HUES64 (cell line): Measurements from ENCODE around the gene MT1A.

ENCODE experiments used
- H3K27ac ChIP-seq: 2 replicates; pipeline ENCODE4 v1.7.0; 2013; ENCODE audit warnings: low read depth, low read length, inconsistent platforms
- H3K27me3 ChIP-seq: 2 replicates; pipeline ENCODE4 v1.6.1; 2013; ENCODE audit warnings: mild to moderate bottlenecking, low read length; ENCODE audit not compliant: insufficient read depth
- H3K36me3 ChIP-seq: 2 replicates; pipeline ENCODE4 v1.6.1; 2013; ENCODE audit warnings: mild to moderate bottlenecking, low read length; ENCODE audit not compliant: insufficient read depth
- H3K4me1 ChIP-seq: 2 replicates; pipeline ENCODE4 v1.6.1; 2013; ENCODE audit warnings: mild to moderate bottlenecking, low read length, moderate library complexity; ENCODE audit not compliant: insufficient read depth
- H3K4me3 ChIP-seq: 2 replicates; pipeline ENCODE4 v1.5.1; 2013; ENCODE audit warnings: mild to moderate bottlenecking, low read length, moderate library complexity
- H3K9ac ChIP-seq: 2 replicates; pipeline ENCODE4 v1.6.1; 2013; ENCODE audit warnings: mild to moderate bottlenecking, low read depth, low read length
- H3K9me3 ChIP-seq: 2 replicates; pipeline ENCODE4 v1.6.1; 2013; ENCODE audit warnings: low read depth, low read length; ENCODE audit not compliant: insufficient read depth
- WGBS: fragments of 150-250, 120-280 bp; methylation state at CpG from one replicate; pipeline ENCODE4 v1.1.7; 2013; ENCODE audit warnings: missing lambda C conversion rate; 5-methylcytosine and 5-hydroxymethylcytosine counted together

Gene MT1A

GRCh38 chr16:56645838-56646237, 7.4 kb downstream of the MT1A start:
- no peak overlapping the region for H3K9ac ChIP-seq
- H3K4me1 ChIP-seq = no peaks in the 10 kb centered on the region; the same call in 1 of the 2 replicates
- H3K27me3 ChIP-seq = peaks cover 100% of the 10 kb centered on the region
- no peaks in the 10 kb centered on the region for H3K9me3 ChIP-seq
- WGBS = 0% methylated on average over 1 of the region's 1 CpG
- no peak overlapping the region for H3K27ac ChIP-seq
- H3K36me3 ChIP-seq = no peaks in the 10 kb centered on the region
- H3K4me3 ChIP-seq = no peak overlapping the region

GRCh38 chr16:56647641-56648431, 9.4 kb downstream of the MT1A start:
- Histone ChIP-seq H3K4me1 (no peaks in the 10 kb centered on the region; the same call in 1 of the 2 replicates), H3K27ac (no peak overlapping the region), H3K27me3 (peaks cover 100% of the 10 kb centered on the region), H3K36me3 (no peaks in the 10 kb centered on the region), H3K9me3 (no peaks in the 10 kb centered on the region), H3K9ac (no peak overlapping the region), H3K4me3 (peak overlapping the region; percentile 18; the same call in 1 of the 2 replicates)
- WGBS = 62% methylated on average over 33 of the region's 33 CpGs

GRCh38 chr16:56649271-56649670, 10.8 kb downstream of the MT1A start:
- no peaks in the 10 kb centered on the region for H3K4me1 ChIP-seq
- no peak overlapping the region for H3K27ac ChIP-seq
- H3K9ac ChIP-seq = no peak overlapping the region
- WGBS = 95% methylated on average over 2 of the region's 2 CpGs
- H3K36me3 ChIP-seq = no peaks in the 10 kb centered on the region
- peaks cover 95% of the 10 kb centered on the region for H3K27me3 ChIP-seq
- no peaks in the 10 kb centered on the region for H3K9me3 ChIP-seq
- no peak overlapping the region for H3K4me3 ChIP-seq

GRCh38 chr16:56649820-56650219, 11.4 kb downstream of the MT1A start:
- 86% methylated on average over 1 of the region's 3 CpGs for WGBS
- peaks cover 90% of the 10 kb centered on the region for H3K27me3 ChIP-seq
- H3K9me3 ChIP-seq = no peaks in the 10 kb centered on the region
- H3K9ac ChIP-seq = no peak overlapping the region
- H3K4me3 ChIP-seq = no peak overlapping the region
- no peaks in the 10 kb centered on the region for H3K36me3 ChIP-seq
- no peak overlapping the region for H3K27ac ChIP-seq
- H3K4me1 ChIP-seq = no peaks in the 10 kb centered on the region

GRCh38 chr16:56651586-56651985, 13.1 kb downstream of the MT1A start, which contains the start of gene MT1B:
TSS of gene MT1B (plus strand) at chr16:56651886. CDS start at chr16:56651954, 68 bp downstream.
- Histone ChIP-seq H3K4me3 (no peak within 1 kb of the TSS), H3K9me3 (no peaks in the 10 kb centered on the region), H3K9ac (no peak within 1 kb of the TSS), H3K4me1 (no peaks in the 10 kb centered on the region), H3K36me3 (no peaks in the 10 kb centered on the region), H3K27ac (no peak within 1 kb of the TSS), H3K27me3 (peaks cover 90% of the 10 kb centered on the region)
- WGBS = 77% methylated on average over 7 of the region's 7 CpGs

- WGBS = 88% methylated on average over 1 of the region's 1 CpG
- no peaks in the 10 kb centered on the region for H3K9me3 ChIP-seq
- H3K36me3 ChIP-seq = no peaks in the 10 kb centered on the region
- no peaks in the 10 kb centered on the region for H3K4me1 ChIP-seq
- no peak overlapping the region for H3K4me3 ChIP-seq
- no peak overlapping the region for H3K27ac ChIP-seq
- H3K9ac ChIP-seq = no peak overlapping the region
- H3K27me3 ChIP-seq = peaks cover 90% of the 10 kb centered on the region
Measured at GRCh38 chr16:56652600-56652999, 14.1 kb downstream of the MT1A start.

GRCh38 chr16:56653218-56653617, 14.8 kb downstream of the MT1A start:
- H3K36me3 ChIP-seq = no peaks in the 10 kb centered on the region
- no peak overlapping the region for H3K4me3 ChIP-seq
- no peak overlapping the region for H3K9ac ChIP-seq
- H3K27ac ChIP-seq = no peak overlapping the region
- peaks cover 3% of the 10 kb centered on the region; the same call in 1 of the 2 replicates for H3K4me1 ChIP-seq
- WGBS = 89% methylated on average over 7 of the region's 7 CpGs
- H3K9me3 ChIP-seq = no peaks in the 10 kb centered on the region
- peaks cover 90% of the 10 kb centered on the region for H3K27me3 ChIP-seq

- peak within 1 kb of the TSS; percentile 70; the same call in 1 of the 2 replicates for H3K27ac ChIP-seq
- WGBS = 1% methylated on average over 46 of the region's 46 CpGs
- H3K4me1 ChIP-seq = peaks cover 13% of the 10 kb centered on the region; the same call in 1 of the 2 replicates
- H3K9ac ChIP-seq = no peak within 1 kb of the TSS; the same call in 1 of the 2 replicates
- peaks cover 90% of the 10 kb centered on the region for H3K27me3 ChIP-seq
- no peaks in the 10 kb centered on the region for H3K9me3 ChIP-seq
- H3K36me3 ChIP-seq = no peaks in the 10 kb centered on the region
- H3K4me3 ChIP-seq = peak within 1 kb of the TSS; percentile 64
Measured at GRCh38 chr16:56657555-56658326, 19.3 kb downstream of the MT1A start, which contains the start of gene MT1F. TSS of gene MT1F (plus strand) at chr16:56657959. CDS start at chr16:56658059, 100 bp downstream.

GRCh38 chr16:56658327-56658875, 19.9 kb downstream of the MT1A start:
- 33% methylated on average over 10 of the region's 10 CpGs for WGBS
- Histone ChIP-seq H3K4me1 (peaks cover 13% of the 10 kb centered on the region; the same call in 1 of the 2 replicates), H3K27ac (no peak overlapping the region), H3K9ac (no peak overlapping the region; the same call in 1 of the 2 replicates), H3K27me3 (peaks cover 90% of the 10 kb centered on the region), H3K9me3 (no peaks in the 10 kb centered on the region), H3K36me3 (no peaks in the 10 kb centered on the region), H3K4me3 (peak overlapping the region; percentile 64)

- H3K27me3 ChIP-seq = peaks cover 100% of the 10 kb centered on the region
- H3K27ac ChIP-seq = no peak overlapping the region
- H3K9ac ChIP-seq = no peak overlapping the region
- H3K4me1 ChIP-seq = peaks cover 13% of the 10 kb centered on the region
- no peaks in the 10 kb centered on the region for H3K36me3 ChIP-seq
- peak overlapping the region; percentile 49 for H3K4me3 ChIP-seq
- WGBS = 13% methylated on average over 45 of the region's 48 CpGs
- no peaks in the 10 kb centered on the region for H3K9me3 ChIP-seq
Measured at GRCh38 chr16:56662357-56663354, 24.2 kb downstream of the MT1A start.
